Measurements from ENCODE around the gene NEURL2.

- TF ChIP-seq, protein P1, sequence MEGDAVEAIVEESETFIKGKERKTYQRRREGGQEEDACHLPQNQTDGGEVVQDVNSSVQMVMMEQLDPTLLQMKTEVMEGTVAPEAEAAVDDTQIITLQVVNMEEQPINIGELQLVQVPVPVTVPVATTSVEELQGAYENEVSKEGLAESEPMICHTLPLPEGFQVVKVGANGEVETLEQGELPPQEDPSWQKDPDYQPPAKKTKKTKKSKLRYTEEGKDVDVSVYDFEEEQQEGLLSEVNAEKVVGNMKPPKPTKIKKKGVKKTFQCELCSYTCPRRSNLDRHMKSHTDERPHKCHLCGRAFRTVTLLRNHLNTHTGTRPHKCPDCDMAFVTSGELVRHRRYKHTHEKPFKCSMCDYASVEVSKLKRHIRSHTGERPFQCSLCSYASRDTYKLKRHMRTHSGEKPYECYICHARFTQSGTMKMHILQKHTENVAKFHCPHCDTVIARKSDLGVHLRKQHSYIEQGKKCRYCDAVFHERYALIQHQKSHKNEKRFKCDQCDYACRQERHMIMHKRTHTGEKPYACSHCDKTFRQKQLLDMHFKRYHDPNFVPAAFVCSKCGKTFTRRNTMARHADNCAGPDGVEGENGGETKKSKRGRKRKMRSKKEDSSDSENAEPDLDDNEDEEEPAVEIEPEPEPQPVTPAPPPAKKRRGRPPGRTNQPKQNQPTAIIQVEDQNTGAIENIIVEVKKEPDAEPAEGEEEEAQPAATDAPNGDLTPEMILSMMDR (IDR thresholded peaks at IDR 0.05): no peak
- TF ChIP-seq POLR2A (IDR thresholded peaks at IDR 0.05): no peak
Measured at GRCh38 chr20:45921337-45922189, 30.6 kb upstream of the NEURL2 start.
